OCI-LY3 (cell line): ENCODE data around the gene B4GALNT3.
A peak's percentile ranks its signal among the peaks of the same experiment; 100 is the strongest.
"Not testable (repeated sequence)": the region's sequence is repeated elsewhere in the genome, so short reads cannot be mapped to it uniquely, and the experiment has no call there.

Source experiments
- H2AFZ ChIP-seq: fragments of 200-600, 300-600 bp; shearing (Covaris generic); 2 replicates; pipeline ENCODE4 v1.6.0; 2014; ENCODE audit warnings: antibody characterized with exemption, low read depth, low read length
- H3K27ac ChIP-seq: fragments of 200-600, 300-600 bp; sonication (generic); 2 replicates; pipeline ENCODE4 v1.5.1; 2014; ENCODE audit warnings: mild to moderate bottlenecking, low read length, moderate library complexity, mixed read lengths
- H3K27me3 ChIP-seq: fragments of 200-600, 300-600 bp; sonication (generic); 2 replicates; pipeline ENCODE4 v1.6.1; 2014; ENCODE audit warnings: low read depth, low read length, mixed read lengths
- H3K36me3 ChIP-seq: fragments of 200-600, 300-600 bp; sonication (generic); replicated peaks from 2 replicates; pipeline ENCODE3; 2014; ENCODE audit warnings: low read depth, low read length, mixed read lengths
- H3K4me1 ChIP-seq: fragments of 300-600, 200-600 bp; sonication (generic); 2 replicates; pipeline ENCODE4 v1.6.1; 2014; ENCODE audit warnings: low read length, mixed read lengths
- H3K4me2 ChIP-seq: fragments of 200-600, 300-600 bp; sonication (generic); 2 replicates; pipeline ENCODE4 v1.6.1; 2014; ENCODE audit warnings: low read length, mixed read lengths
- H3K4me3 ChIP-seq: fragments of 300-600, 200-600 bp; sonication (generic); 2 replicates; pipeline ENCODE4 v1.5.1; 2014; ENCODE audit warnings: antibody characterized with exemption, mild to moderate bottlenecking, low read length, moderate library complexity
- H3K79me2 ChIP-seq: fragments of 300-600, 200-600 bp; shearing (Covaris generic); 2 replicates; pipeline ENCODE4 v1.6.1; 2014; ENCODE audit warnings: mild to moderate bottlenecking, low read length, mixed read lengths
- H3K9ac ChIP-seq: fragments of 300-600, 200-600 bp; shearing (Covaris generic); 2 replicates; pipeline ENCODE4 v1.6.0; 2014; ENCODE audit warnings: mild to moderate bottlenecking, low read length, moderate library complexity
- H3K9me3 ChIP-seq: fragments of 200-600, 300-600 bp; shearing (Covaris generic); 2 replicates; pipeline ENCODE4 v1.6.1; 2014; ENCODE audit warnings: low read length, mixed read lengths; ENCODE audit not compliant: insufficient read depth
- H4K20me1 ChIP-seq: fragments of 200-600, 300-600 bp; sonication (generic); 2 replicates; pipeline ENCODE4 v1.6.1; 2016; ENCODE audit warnings: low read length, mixed read lengths; ENCODE audit not compliant: insufficient read depth
- CTCF ChIP-seq: fragments of 200-600, 300-600 bp; sonication (generic); IDR thresholded peaks from 2 replicates; pipeline ENCODE4 v1.5.1; 2014; ENCODE audit warnings: antibody characterized with exemption, low read length, low read depth
- EZH2phosphoT487 ChIP-seq: fragments of 200-600 bp; shearing (Covaris generic); IDR thresholded peaks from 2 replicates; pipeline ENCODE4 v1.6.1; 2018; ENCODE audit warnings: antibody characterized with exemption, mixed run types, low read depth

The B4GALNT3 gene

GRCh38 chr12:576615-577110, 116.9 kb downstream of the B4GALNT3 start:
- H4K20me1 ChIP-seq = no peaks in the 10 kb centered on the region
- H3K4me3 ChIP-seq = peak overlapping the region; percentile 35
- peaks cover 24% of the 10 kb centered on the region for H3K4me1 ChIP-seq
- H3K9me3 ChIP-seq = no peaks in the 10 kb centered on the region
- H3K4me2 ChIP-seq = peak overlapping the region; percentile 51
- H2AFZ ChIP-seq = peak overlapping the region; percentile 81
- no peaks in the 10 kb centered on the region for H3K27me3 ChIP-seq
- H3K9ac ChIP-seq = peak overlapping the region; percentile 10; the same call in 1 of the 2 replicates
- TF ChIP-seq CTCF = no peak
- TF ChIP-seq EZH2phosphoT487 = no peak
- H3K36me3 ChIP-seq = no peaks in the 10 kb centered on the region
- no peaks in the 10 kb centered on the region for H3K79me2 ChIP-seq
- H3K27ac ChIP-seq = no peak overlapping the region

- not testable (repeated sequence) for H3K4me3 ChIP-seq, H3K9me3 ChIP-seq, H3K27ac ChIP-seq, H3K36me3 ChIP-seq, H4K20me1 ChIP-seq, H3K79me2 ChIP-seq, H3K27me3 ChIP-seq, H3K9ac ChIP-seq
- H3K4me1 ChIP-seq = peaks cover 24% of the 10 kb centered on the region
- H2AFZ ChIP-seq = 0 out of 2 replicates have a peak overlapping the region, but pooled peaks have one; percentile 25
- H3K4me2 ChIP-seq = peak overlapping the region; percentile 26
Observed at GRCh38 chr12:577994-578747, 118.4 kb downstream of the B4GALNT3 start.

- no peaks in the 10 kb centered on the region for H4K20me1 ChIP-seq
- no peaks in the 10 kb centered on the region for H3K9me3 ChIP-seq
- no peak overlapping the region for H3K4me2 ChIP-seq
- H3K4me1 ChIP-seq = peaks cover 24% of the 10 kb centered on the region
- H3K4me3 ChIP-seq = no peak overlapping the region
- H3K27me3 ChIP-seq = no peaks in the 10 kb centered on the region
- no peaks in the 10 kb centered on the region for H3K79me2 ChIP-seq
- TF ChIP-seq EZH2phosphoT487 (no peak), CTCF (no peak)
- no peak overlapping the region for H2AFZ ChIP-seq
- H3K9ac ChIP-seq = no peak overlapping the region
- H3K36me3 ChIP-seq = no peaks in the 10 kb centered on the region
- H3K27ac ChIP-seq = no peak overlapping the region
Observed at GRCh38 chr12:578748-579419, 119.1 kb downstream of the B4GALNT3 start.

- H2AFZ ChIP-seq = no peak overlapping the region
- no peaks in the 10 kb centered on the region for H3K9me3 ChIP-seq
- no peak overlapping the region for H3K4me2 ChIP-seq
- H3K4me3 ChIP-seq = no peak overlapping the region
- H3K36me3 ChIP-seq = no peaks in the 10 kb centered on the region
- no peak overlapping the region for H3K9ac ChIP-seq
- H3K4me1 ChIP-seq = peaks cover 24% of the 10 kb centered on the region
- H3K27ac ChIP-seq = no peak overlapping the region
- no peak for TF ChIP-seq CTCF
- no peak for TF ChIP-seq EZH2phosphoT487
- H3K27me3 ChIP-seq = no peaks in the 10 kb centered on the region
- no peaks in the 10 kb centered on the region for H4K20me1 ChIP-seq
- H3K79me2 ChIP-seq = no peaks in the 10 kb centered on the region
Observed at GRCh38 chr12:579420-580110, 119.8 kb downstream of the B4GALNT3 start.
